ENCODE data around the gene CDCP2.
A peak's percentile ranks its signal among the peaks of the same experiment; 100 is the strongest.
"Not testable (repeated sequence)": the region's sequence is repeated elsewhere in the genome, so short reads cannot be mapped to it uniquely, and the experiment has no call there.

Gene CDCP2

DNA sequence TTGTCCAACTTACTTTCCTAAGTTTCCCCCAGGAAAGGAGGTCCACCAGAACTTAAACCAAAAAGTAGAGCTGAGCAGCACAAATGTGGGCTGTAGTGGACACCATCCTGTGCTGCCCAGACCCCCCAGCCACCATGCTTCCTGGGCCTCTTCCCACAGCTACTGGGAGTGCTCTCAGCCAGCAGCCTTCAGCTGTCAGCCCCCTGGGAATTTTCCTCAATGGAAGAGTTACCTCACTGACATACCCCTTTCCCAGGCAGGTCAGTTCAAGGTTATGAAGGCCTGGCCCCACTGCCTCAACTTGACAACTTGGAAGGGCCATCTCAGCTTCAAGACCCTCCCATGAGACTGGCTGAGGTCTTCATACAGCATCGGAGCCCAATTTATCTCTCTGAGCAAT, 47.7 kb downstream of the CDCP2 start:
- no peak overlapping the region for H2BK5ac ChIP-seq (ENCODE audit: low read depth, low read length, poor library complexity, severe bottlenecking)
- H4K91ac ChIP-seq (ENCODE audit: low read length) = no peak overlapping the region
- H2BK120ac ChIP-seq (ENCODE audit: low read depth, low read length) = no peak overlapping the region
- no peak overlapping the region for H2AK5ac ChIP-seq (ENCODE audit: low read length, severe bottlenecking)
- no peak overlapping the region for H3K14ac ChIP-seq (ENCODE audit: low read length in 2 of 2)
- H4K8ac ChIP-seq (ENCODE audit: low read length) = no peak overlapping the region
- H3K4me3 ChIP-seq (ENCODE audit: insufficient read depth in 1 of 2, low read depth in 1 of 2, low read length in 2 of 2) = no peak overlapping the region
- no peak overlapping the region for H2BK15ac ChIP-seq (ENCODE audit: low read depth, poor library complexity, severe bottlenecking)
- no peaks in the 10 kb centered on the region for H3K4me1 ChIP-seq (ENCODE audit: control insufficient read depth, insufficient read depth, low read depth, low read length)
- no peak overlapping the region for H3K23ac ChIP-seq (ENCODE audit: low read length in 2 of 2)
- H3K18ac ChIP-seq (ENCODE audit: low read depth in 1 of 2, low read length in 2 of 2) = no peak overlapping the region
- no peak overlapping the region for H3K4me2 ChIP-seq (ENCODE audit: low read length, poor library complexity, severe bottlenecking)
- H3K27me3 ChIP-seq (ENCODE audit: control insufficient read depth in 1 of 2, insufficient read depth in 1 of 2, low read length in 2 of 2) = no peaks in the 10 kb centered on the region
- H3K4ac ChIP-seq (ENCODE audit: low read depth in 1 of 2, low read length in 2 of 2) = no peak overlapping the region
- H3K79me1 ChIP-seq (replicated peaks; ENCODE audit: low read length, poor library complexity, severe bottlenecking) = no peaks in the 10 kb centered on the region
- H3K27ac ChIP-seq (ENCODE audit: low read length, poor library complexity, severe bottlenecking) = no peak overlapping the region
- 86% methylated on average over 1 of the region's 1 CpG for WGBS
- H3K9ac ChIP-seq (ENCODE audit: low read length) = no peak overlapping the region
- no peaks in the 10 kb centered on the region for H3K9me3 ChIP-seq (ENCODE audit: control insufficient read depth, low read length)
- H2AFZ ChIP-seq (ENCODE audit: low read depth, low read length) = no peak overlapping the region
- no peaks in the 10 kb centered on the region for H3K36me3 ChIP-seq (ENCODE audit: control insufficient read depth in 1 of 2, insufficient read depth in 2 of 2, low read depth in 1 of 2, low read length in 2 of 2)
- DNase-seq = no peak
- no peak overlapping the region for H2BK12ac ChIP-seq (ENCODE audit: low read length in 2 of 2)

DNA sequence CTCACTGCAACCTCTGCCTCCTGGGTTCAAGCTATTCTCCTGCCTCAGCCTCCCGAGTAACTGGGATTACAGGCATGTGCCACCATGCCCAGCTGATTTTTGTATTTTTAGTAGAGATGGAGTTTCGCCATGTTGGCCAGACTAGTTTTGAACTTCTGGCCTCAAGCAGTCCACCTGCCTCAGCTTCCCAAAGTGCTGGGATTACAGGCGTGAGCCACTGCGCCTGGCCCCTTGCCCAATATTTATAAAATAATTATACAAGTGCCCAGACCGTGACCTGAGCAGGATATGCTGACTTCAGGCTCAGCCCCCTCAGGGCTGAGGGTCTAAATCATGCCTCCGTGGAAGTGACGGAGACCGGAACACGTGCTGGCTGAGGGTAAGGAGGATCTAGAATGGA, 48.2 kb downstream of the CDCP2 start:
- not testable (repeated sequence) for H3K9me3 ChIP-seq (ENCODE audit: control insufficient read depth, low read length); DNase-seq; H3K18ac ChIP-seq (ENCODE audit: low read depth in 1 of 2, low read length in 2 of 2)

DNA sequence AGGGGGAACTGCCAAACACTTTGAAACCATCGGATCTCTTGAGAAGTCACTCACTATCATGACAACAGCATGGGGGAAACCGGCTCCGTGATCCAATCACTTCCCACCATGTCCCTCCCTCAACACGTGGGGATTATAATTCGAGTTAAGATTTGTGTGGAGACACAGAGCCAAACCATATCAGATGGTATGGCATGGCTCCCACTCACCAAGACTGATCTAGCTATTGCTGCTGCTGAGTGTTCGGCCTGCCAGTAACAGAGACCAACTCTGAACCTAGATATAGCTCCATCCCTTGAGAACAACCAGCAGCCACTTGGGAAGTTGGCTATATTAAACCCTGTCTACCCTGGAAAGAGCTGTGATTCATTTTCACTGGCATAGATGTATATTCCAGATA, 49.4 kb downstream of the CDCP2 start:
- 91% methylated on average over 6 of the region's 6 CpGs for WGBS
- Histone ChIP-seq H3K27me3 (ENCODE audit: control insufficient read depth in 1 of 2, insufficient read depth in 1 of 2, low read length in 2 of 2) (no peaks in the 10 kb centered on the region), H3K9me3 (ENCODE audit: control insufficient read depth, low read length) (no peaks in the 10 kb centered on the region), H2BK12ac (ENCODE audit: low read length in 2 of 2) (no peak overlapping the region), H4K8ac (ENCODE audit: low read length) (no peak overlapping the region), H2AK5ac (ENCODE audit: low read length, severe bottlenecking) (no peak overlapping the region), H3K14ac (ENCODE audit: low read length in 2 of 2) (no peak overlapping the region), H4K91ac (ENCODE audit: low read length) (peak overlapping the region; percentile 12), H2BK15ac (ENCODE audit: low read depth, poor library complexity, severe bottlenecking) (no peak overlapping the region), H3K23ac (ENCODE audit: low read length in 2 of 2) (no peak overlapping the region), H3K4me2 (ENCODE audit: low read length, poor library complexity, severe bottlenecking) (no peak overlapping the region), H3K9ac (ENCODE audit: low read length) (no peak overlapping the region), H3K18ac (ENCODE audit: low read depth in 1 of 2, low read length in 2 of 2) (no peak overlapping the region), H3K79me1 (replicated peaks; ENCODE audit: low read length, poor library complexity, severe bottlenecking) (no peaks in the 10 kb centered on the region), H3K4me1 (ENCODE audit: control insufficient read depth, insufficient read depth, low read depth, low read length) (no peaks in the 10 kb centered on the region), H3K36me3 (ENCODE audit: control insufficient read depth in 1 of 2, insufficient read depth in 2 of 2, low read depth in 1 of 2, low read length in 2 of 2) (peaks cover 0 to 4% of the 10 kb centered on the region in 2 experiments), H2AFZ (ENCODE audit: low read depth, low read length) (no peak overlapping the region), H2BK120ac (ENCODE audit: low read depth, low read length) (no peak overlapping the region), H3K27ac (ENCODE audit: low read length, poor library complexity, severe bottlenecking) (no peak overlapping the region), H2BK5ac (ENCODE audit: low read depth, low read length, poor library complexity, severe bottlenecking) (no peak overlapping the region), H3K4ac (ENCODE audit: low read depth in 1 of 2, low read length in 2 of 2) (no peak overlapping the region), H3K4me3 (ENCODE audit: insufficient read depth in 1 of 2, low read depth in 1 of 2, low read length in 2 of 2) (no peak overlapping the region)
- no peak for DNase-seq

More for the DNA sequence above, 48.2 kb downstream of the CDCP2 start:
- H2AFZ ChIP-seq (ENCODE audit: low read depth, low read length); H3K14ac ChIP-seq (ENCODE audit: low read length in 2 of 2); H3K4ac ChIP-seq (ENCODE audit: low read depth in 1 of 2, low read length in 2 of 2); H3K9ac ChIP-seq (ENCODE audit: low read length); H3K27ac ChIP-seq (ENCODE audit: low read length, poor library complexity, severe bottlenecking); H3K36me3 ChIP-seq (ENCODE audit: control insufficient read depth in 1 of 2, insufficient read depth in 2 of 2, low read depth in 1 of 2, low read length in 2 of 2); H2AK5ac ChIP-seq (ENCODE audit: low read length, severe bottlenecking); H2BK120ac ChIP-seq (ENCODE audit: low read depth, low read length); H3K23ac ChIP-seq (ENCODE audit: low read length in 2 of 2); H3K79me1 ChIP-seq (replicated peaks; ENCODE audit: low read length, poor library complexity, severe bottlenecking); H2BK5ac ChIP-seq (ENCODE audit: low read depth, low read length, poor library complexity, severe bottlenecking); H2BK15ac ChIP-seq (ENCODE audit: low read depth, poor library complexity, severe bottlenecking); H3K4me1 ChIP-seq (ENCODE audit: control insufficient read depth, insufficient read depth, low read depth, low read length); H3K4me2 ChIP-seq (ENCODE audit: low read length, poor library complexity, severe bottlenecking); H4K8ac ChIP-seq (ENCODE audit: low read length); H2BK12ac ChIP-seq (ENCODE audit: low read length in 2 of 2); H4K91ac ChIP-seq (ENCODE audit: low read length); H3K27me3 ChIP-seq (ENCODE audit: control insufficient read depth in 1 of 2, insufficient read depth in 1 of 2, low read length in 2 of 2); H3K4me3 ChIP-seq (ENCODE audit: insufficient read depth in 1 of 2, low read depth in 1 of 2, low read length in 2 of 2): not testable (repeated sequence)
- WGBS = 91% methylated on average over 9 of the region's 9 CpGs

DNA sequence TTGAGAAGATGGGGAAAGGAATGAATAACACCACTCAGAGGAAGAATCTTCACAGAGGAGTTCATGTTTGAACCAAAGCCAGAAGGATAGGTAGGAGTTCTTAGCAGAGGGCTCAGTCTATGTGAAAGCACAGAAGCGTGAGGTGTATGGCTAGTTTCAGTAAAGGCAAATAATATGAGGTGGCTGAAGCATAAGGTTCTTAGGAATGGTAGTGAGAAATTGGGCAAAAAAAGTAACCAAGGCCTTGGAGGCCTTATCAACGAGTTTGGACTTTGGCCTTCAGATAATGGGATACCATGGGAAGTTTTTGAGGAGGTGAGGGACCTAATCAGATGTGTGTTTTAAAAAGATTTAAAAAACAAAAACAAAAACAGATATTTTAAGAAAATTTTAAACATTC, 52.3 kb downstream of the CDCP2 start:
- Histone ChIP-seq H3K9ac (ENCODE audit: low read length) (no peak overlapping the region), H2BK12ac (ENCODE audit: low read length in 2 of 2) (no peak overlapping the region), H3K4ac (ENCODE audit: low read depth in 1 of 2, low read length in 2 of 2) (no peak overlapping the region), H2BK120ac (ENCODE audit: low read depth, low read length) (no peak overlapping the region), H3K9me3 (ENCODE audit: control insufficient read depth, low read length) (no peaks in the 10 kb centered on the region), H2BK5ac (ENCODE audit: low read depth, low read length, poor library complexity, severe bottlenecking) (no peak overlapping the region), H3K14ac (ENCODE audit: low read length in 2 of 2) (no peak overlapping the region), H3K36me3 (ENCODE audit: control insufficient read depth in 1 of 2, insufficient read depth in 2 of 2, low read depth in 1 of 2, low read length in 2 of 2) (peaks cover 8 to 24% of the 10 kb centered on the region in 2 experiments), H2AFZ (ENCODE audit: low read depth, low read length) (no peak overlapping the region), H4K8ac (ENCODE audit: low read length) (no peak overlapping the region), H3K79me1 (replicated peaks; ENCODE audit: low read length, poor library complexity, severe bottlenecking) (no peaks in the 10 kb centered on the region), H3K18ac (ENCODE audit: low read depth in 1 of 2, low read length in 2 of 2) (no peak overlapping the region), H4K91ac (ENCODE audit: low read length) (no peak overlapping the region), H3K4me3 (ENCODE audit: insufficient read depth in 1 of 2, low read depth in 1 of 2, low read length in 2 of 2) (no peak overlapping the region), H3K27ac (ENCODE audit: low read length, poor library complexity, severe bottlenecking) (no peak overlapping the region), H2BK15ac (ENCODE audit: low read depth, poor library complexity, severe bottlenecking) (no peak overlapping the region), H3K4me2 (ENCODE audit: low read length, poor library complexity, severe bottlenecking) (no peak overlapping the region), H3K4me1 (ENCODE audit: control insufficient read depth, insufficient read depth, low read depth, low read length) (no peaks in the 10 kb centered on the region), H2AK5ac (ENCODE audit: low read length, severe bottlenecking) (no peak overlapping the region), H3K23ac (ENCODE audit: low read length in 2 of 2) (no peak overlapping the region), H3K27me3 (ENCODE audit: control insufficient read depth in 1 of 2, insufficient read depth in 1 of 2, low read length in 2 of 2) (no peaks in the 10 kb centered on the region)
- no peak for DNase-seq
- WGBS = 98% methylated on average over 1 of the region's 2 CpGs
